Measurements from ENCODE around the gene SOCS4.
"Not testable (repeated sequence)": the region's sequence is repeated elsewhere in the genome, so short reads cannot be mapped to it uniquely, and the experiment has no call there.

SOCS4 gene

GRCh38 chr14:55028476-55028875 lies 1.4 kb downstream of the SOCS4 start:
- DNase-seq (ENCODE audit: insufficient read length) (no peak), FAIRE-seq (no peak)
- no peak for TF ChIP-seq TAF1 (IDR thresholded peaks at IDR 0.05; ENCODE audit: borderline replicate concordance, low read depth, low read length)
- TF ChIP-seq POLR2AphosphoS5 (IDR thresholded peaks at IDR 0.05; ENCODE audit: low read depth, low read length) = no peak
- TF ChIP-seq POLR2A (IDR thresholded peaks at IDR 0.05; ENCODE audit: low read depth, low read length) = no peak

GRCh38 chr14:55031190-55031589 lies 4.2 kb downstream of the SOCS4 start:
- DNase-seq (ENCODE audit: insufficient read length) (no peak), FAIRE-seq (peak; percentile 17)
- TF ChIP-seq TAF1 (IDR thresholded peaks at IDR 0.05; ENCODE audit: borderline replicate concordance, low read depth, low read length) (no peak), POLR2A (IDR thresholded peaks at IDR 0.05; ENCODE audit: low read depth, low read length) (no peak), POLR2AphosphoS5 (IDR thresholded peaks at IDR 0.05; ENCODE audit: low read depth, low read length) (no peak)

DNA sequence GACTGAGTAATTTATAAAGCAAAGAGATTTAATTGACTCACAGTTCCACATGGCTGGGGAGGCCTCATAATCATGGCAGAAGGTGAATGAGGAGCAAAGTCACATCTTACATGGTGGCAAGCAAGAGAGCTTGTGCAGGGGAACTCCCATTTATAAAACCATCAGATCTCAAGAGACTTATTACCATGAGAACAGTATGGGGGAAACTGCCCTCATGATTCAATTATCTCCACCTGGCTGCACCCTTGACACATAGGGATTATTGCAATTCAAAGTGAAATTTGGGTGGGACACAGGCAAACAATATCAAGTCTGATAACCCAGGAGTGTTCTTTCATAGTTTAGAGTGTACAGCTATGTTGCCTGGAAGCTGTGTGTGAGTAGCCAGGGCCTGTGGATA lies 11.0 kb downstream of the SOCS4 start:
- DNase-seq (ENCODE audit: insufficient read length); FAIRE-seq: not testable (repeated sequence)

DNA sequence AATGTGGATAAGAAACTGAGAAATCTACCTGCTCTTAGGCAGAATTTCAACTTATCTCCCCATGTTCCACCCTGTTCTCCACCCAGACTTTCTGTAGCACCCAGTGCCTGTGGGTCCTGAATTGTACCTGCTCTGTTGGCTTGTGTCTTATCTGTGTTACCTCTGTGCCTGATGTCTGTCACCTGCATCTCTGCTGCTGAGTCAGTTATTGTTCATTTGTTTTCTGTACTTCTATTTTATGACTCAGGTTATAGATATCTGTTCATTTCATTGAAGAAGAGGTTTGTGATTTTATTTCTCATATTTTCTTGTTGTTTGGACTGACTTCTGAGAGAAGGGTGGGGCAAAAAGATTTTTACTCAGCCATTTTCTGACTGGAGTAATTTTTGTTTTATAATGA lies 11.7 kb downstream of the SOCS4 start:
- no peak for TF ChIP-seq POLR2A (IDR thresholded peaks at IDR 0.05; ENCODE audit: low read depth, low read length)
- TF ChIP-seq TAF1 (IDR thresholded peaks at IDR 0.05; ENCODE audit: borderline replicate concordance, low read depth, low read length) = no peak
- no peak for TF ChIP-seq POLR2AphosphoS5 (IDR thresholded peaks at IDR 0.05; ENCODE audit: low read depth, low read length)
- FAIRE-seq = no peak
- no peak for DNase-seq (ENCODE audit: insufficient read length)

DNA sequence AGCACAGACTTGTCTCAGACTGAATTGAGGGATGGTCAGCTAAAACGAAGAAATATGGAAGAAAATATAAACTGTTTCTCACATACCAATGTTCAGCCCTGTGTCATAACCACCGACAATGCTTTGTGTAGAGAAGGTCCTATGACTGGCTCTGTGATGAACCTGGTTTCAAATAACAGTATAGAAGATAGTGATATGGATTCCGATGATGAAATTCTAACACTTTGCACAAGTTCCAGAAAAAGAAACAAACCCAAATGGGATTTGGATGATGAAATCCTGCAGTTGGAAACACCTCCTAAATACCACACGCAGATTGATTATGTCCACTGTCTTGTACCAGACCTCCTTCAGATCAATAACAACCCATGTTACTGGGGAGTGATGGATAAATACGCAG lies 16.5 kb downstream of the SOCS4 start:
- FAIRE-seq (no peak), DNase-seq (ENCODE audit: insufficient read length) (no peak)
- TF ChIP-seq TAF1 (IDR thresholded peaks at IDR 0.05; ENCODE audit: borderline replicate concordance, low read depth, low read length) (no peak), POLR2A (IDR thresholded peaks at IDR 0.05; ENCODE audit: low read depth, low read length) (no peak), POLR2AphosphoS5 (IDR thresholded peaks at IDR 0.05; ENCODE audit: low read depth, low read length) (0 out of 2 replicates have a peak, but pooled peaks have one; percentile 17)

DNA sequence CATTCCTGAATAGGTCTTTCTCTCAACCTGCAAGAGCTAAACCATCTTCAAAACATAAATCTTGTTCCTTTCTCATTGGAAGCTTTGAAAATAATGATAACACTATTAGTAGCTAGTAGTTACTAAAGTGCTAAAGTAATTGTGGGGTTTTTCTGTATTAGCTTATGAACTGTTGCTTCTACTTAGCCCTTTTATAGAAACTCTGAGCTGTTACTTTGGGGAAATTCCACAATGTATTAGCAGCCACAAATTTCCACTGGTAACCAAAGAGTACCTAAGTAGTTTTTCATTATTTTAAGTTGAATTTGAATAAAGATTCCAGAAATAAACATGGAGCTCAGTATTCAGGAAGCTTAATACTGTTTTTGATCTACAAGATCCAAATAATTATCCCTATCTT lies 18.1 kb downstream of the SOCS4 start:
- FAIRE-seq (peak; percentile 63), DNase-seq (ENCODE audit: insufficient read length) (no peak)
- TF ChIP-seq TAF1 (IDR thresholded peaks at IDR 0.05; ENCODE audit: borderline replicate concordance, low read depth, low read length) (no peak), POLR2A (IDR thresholded peaks at IDR 0.05; ENCODE audit: low read depth, low read length) (no peak), POLR2AphosphoS5 (IDR thresholded peaks at IDR 0.05; ENCODE audit: low read depth, low read length) (no peak)

DNA sequence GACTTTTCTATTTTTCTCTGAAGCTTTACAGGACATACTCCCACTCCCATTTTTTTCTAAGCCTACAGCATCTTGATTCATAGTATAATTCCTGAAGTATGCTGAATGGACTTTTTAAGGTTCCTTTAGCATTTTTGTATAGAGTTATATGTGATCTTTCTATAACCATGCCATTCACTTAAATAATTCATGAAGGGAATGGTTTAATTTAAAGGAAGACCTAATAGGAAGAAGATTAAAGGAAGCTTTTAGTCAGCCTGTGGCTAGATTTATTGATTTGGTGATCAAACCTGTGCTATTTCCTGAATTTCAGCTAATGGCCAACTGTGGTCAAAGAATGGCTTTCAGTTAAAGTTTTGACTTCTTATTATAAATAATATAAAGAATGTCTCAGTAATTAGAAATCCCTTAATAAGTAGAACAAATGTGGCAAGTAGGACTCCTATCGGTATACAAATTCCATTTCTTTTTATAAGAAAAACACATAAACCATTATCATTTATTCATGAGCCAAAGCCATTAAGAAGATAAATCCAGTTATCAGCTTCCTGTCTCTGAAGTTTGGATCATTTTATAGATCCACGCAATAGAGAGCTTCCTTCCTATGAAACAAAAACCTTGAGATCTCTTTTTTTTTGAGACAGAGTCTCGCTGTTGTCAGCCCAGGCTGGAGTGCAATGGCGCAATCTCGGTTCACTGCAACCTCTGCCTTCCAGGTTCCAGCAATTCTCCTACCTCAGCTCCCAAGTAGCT lies 20.4 kb downstream of the SOCS4 start:
- no peak for TF ChIP-seq TAF1 (IDR thresholded peaks at IDR 0.05; ENCODE audit: borderline replicate concordance, low read depth, low read length)
- no peak for TF ChIP-seq POLR2A (IDR thresholded peaks at IDR 0.05; ENCODE audit: low read depth, low read length)
- TF ChIP-seq POLR2AphosphoS5 (IDR thresholded peaks at IDR 0.05; ENCODE audit: low read depth, low read length) = no peak
- DNase-seq (ENCODE audit: insufficient read length) = no peak
- no peak for FAIRE-seq

DNA sequence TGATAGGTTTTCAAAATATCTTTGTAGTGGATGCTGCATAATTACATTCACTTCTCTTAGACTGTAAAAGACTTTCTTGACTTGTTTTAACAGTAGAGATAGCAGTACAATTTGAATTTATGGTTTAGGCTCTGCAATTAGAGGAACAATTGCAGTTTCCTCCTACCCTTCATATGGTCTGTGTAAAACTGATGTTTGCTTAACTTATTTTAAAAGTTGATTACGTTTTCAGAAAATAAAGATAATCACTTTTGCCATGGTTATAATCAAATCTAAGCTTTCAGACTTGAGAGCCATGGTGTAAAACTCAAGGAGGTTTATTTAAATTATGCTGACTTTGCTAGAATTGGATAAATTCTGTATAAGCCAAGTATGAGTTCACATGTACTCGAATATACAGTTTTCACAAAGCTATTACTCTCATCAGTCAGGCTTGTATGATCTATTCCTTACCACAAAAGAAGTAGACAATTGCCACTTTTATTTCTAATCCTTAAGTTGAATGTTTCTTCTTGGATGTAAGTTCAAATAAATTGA lies 21.9 kb downstream of the SOCS4 start:
- DNase-seq (ENCODE audit: insufficient read length) (no peak), FAIRE-seq (no peak)
- no peak for TF ChIP-seq POLR2A (IDR thresholded peaks at IDR 0.05; ENCODE audit: low read depth, low read length)
- no peak for TF ChIP-seq TAF1 (IDR thresholded peaks at IDR 0.05; ENCODE audit: borderline replicate concordance, low read depth, low read length)
- no peak for TF ChIP-seq POLR2AphosphoS5 (IDR thresholded peaks at IDR 0.05; ENCODE audit: low read depth, low read length)

GRCh38 chr14:55051165-55051422 lies 24.1 kb downstream of the SOCS4 start:
- DNase-seq (ENCODE audit: insufficient read length) = no peak
- FAIRE-seq = no peak
- TF ChIP-seq TAF1 (IDR thresholded peaks at IDR 0.05; ENCODE audit: borderline replicate concordance, low read depth, low read length) = no peak
- TF ChIP-seq POLR2A (IDR thresholded peaks at IDR 0.05; ENCODE audit: low read depth, low read length) = no peak
- no peak for TF ChIP-seq POLR2AphosphoS5 (IDR thresholded peaks at IDR 0.05; ENCODE audit: low read depth, low read length)

DNA sequence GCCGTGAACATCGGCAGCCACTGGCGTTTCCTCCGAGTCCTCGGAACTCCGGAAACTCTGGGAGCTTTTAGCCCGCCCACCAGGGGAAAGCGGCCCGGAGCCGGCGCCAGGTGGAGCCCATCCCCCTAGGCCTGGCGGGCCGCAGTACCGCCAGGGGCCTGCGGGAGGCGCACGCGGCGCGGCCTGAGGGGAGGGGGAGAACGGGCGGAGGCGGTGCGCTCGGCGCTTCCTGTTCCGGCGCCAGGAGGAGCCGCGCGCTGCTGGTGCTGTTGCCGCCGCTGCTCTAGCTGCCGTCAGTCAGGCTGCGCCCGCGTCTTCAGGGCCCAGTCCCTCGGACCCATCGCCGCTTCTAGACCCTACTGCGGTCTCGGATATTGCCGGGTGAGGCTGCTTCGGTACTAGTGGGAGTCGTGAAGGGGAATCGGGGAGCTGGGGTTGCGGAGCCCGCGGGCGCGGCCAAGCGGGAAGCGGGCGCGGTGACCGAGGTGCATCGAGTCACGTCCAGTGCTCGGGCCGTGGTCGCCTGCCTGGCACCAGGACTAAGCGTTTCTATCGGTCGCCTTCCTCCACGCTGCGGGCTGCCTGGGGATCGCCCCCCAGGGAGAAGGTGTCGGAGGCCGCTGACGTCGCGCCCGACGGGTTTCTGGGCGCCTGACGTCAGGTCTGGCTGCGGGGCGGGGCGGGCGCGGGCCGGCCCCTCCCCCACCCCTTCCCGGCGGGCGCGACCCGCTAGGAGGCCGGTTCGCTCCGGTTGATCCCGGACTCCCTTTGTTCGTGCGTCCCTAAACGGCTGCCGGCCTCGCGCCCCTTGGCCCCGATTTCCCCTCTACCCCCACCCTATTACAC lies 24.6 kb downstream of the SOCS4 start, which contains the start of gene MAPK1IP1L:
Gene MAPK1IP1L (plus strand): TSS at position 225 of the 846 bp plus-strand sequence. CDS start 10,037 bp downstream, outside the sequence.
- FAIRE-seq = peak; percentile 98
- TF ChIP-seq TAF1 (IDR thresholded peaks at IDR 0.05; ENCODE audit: borderline replicate concordance, low read depth, low read length) (peak; percentile 71; the same call in 1 of the 2 replicates), POLR2A (IDR thresholded peaks at IDR 0.05; ENCODE audit: low read depth, low read length) (peak; percentile 99), POLR2AphosphoS5 (IDR thresholded peaks at IDR 0.05; ENCODE audit: low read depth, low read length) (peak; percentile 98)
- DNase-seq (ENCODE audit: insufficient read length) = peak; percentile 86

DNA sequence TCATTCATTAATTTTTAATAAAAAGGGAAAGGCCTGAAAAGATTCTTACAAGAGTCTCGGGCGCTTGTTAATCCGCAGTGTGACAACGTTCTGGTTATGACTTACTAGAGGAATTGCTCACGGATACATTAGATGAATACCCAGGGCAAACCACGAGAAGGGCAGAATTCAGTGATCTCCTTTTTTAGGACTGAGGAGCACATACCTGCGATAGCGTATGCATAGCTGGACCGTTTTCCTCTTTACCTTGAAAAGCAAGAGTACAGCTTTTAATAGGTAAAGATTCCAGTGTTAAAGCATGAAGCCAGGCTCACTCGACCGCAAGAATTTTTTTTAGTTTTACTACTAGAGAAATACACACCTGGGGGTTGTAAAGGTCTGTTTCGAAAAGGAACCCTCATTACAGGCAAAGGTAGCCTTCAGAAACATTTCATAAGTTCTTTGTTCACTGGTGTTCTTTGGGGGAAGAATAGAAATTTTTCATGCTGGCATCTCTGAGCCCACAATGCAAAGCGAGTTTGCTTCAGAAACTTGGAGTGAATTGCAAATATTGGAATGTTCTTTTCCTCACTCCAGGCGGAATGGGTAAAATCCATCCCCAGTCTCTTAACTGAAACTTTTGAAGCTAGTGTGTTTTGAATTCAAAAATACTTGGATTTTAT lies 25.4 kb downstream of the SOCS4 start:
- no peak for DNase-seq (ENCODE audit: insufficient read length)
- TF ChIP-seq POLR2AphosphoS5 (IDR thresholded peaks at IDR 0.05; ENCODE audit: low read depth, low read length) (no peak), POLR2A (IDR thresholded peaks at IDR 0.05; ENCODE audit: low read depth, low read length) (no peak), TAF1 (IDR thresholded peaks at IDR 0.05; ENCODE audit: borderline replicate concordance, low read depth, low read length) (no peak)
- peak; percentile 54 for FAIRE-seq

Data from GM12892 (cell line).